Mononuclear cell (primary cell): ENCODE data around the gene BACE2. TPM values are rescaled to one million over a fixed set of nuclear protein-coding genes. Genes with fewer than 3 reads are reported as not detected.
"Not testable (repeated sequence)": the region's sequence is repeated elsewhere in the genome, so short reads cannot be mapped to it uniquely, and the experiment has no call there.

ENCODE experiments used
- H3K27me3 ChIP-seq: 2 replicates; pipeline ENCODE4 v1.6.0; 2011; ENCODE audit warnings: low read length, control low read depth; ENCODE audit not compliant: insufficient read depth
- H3K4me1 ChIP-seq: 2 replicates; pipeline ENCODE4 v1.5.1; 2011; ENCODE audit warnings: mild to moderate bottlenecking, low read length, control low read depth; ENCODE audit not compliant: insufficient read depth
- H3K4me3 ChIP-seq: 2 replicates; pipeline ENCODE4 v1.5.1; 2011; ENCODE audit warnings: mild to moderate bottlenecking, low read length, moderate library complexity
- H3K9me3 ChIP-seq: 2 replicates; pipeline ENCODE4 v1.5.1; 2011; ENCODE audit warnings: low read depth, mild to moderate bottlenecking, control low read depth, low read length
- total RNA-seq: library from RNA; depleted of rRNA; stranded (reverse); fragments of >200 nt; gene quantifications from one replicate; pipeline ENCODE4 v1.2.3, GENCODE V29; 2012

The BACE2 gene
- total RNA-seq, 1 donor, result 2.3 TPM

GRCh38 chr21:41229509-41230248, 61.7 kb downstream of the BACE2 start:
- peaks cover 15% of the 10 kb centered on the region for H3K4me1 ChIP-seq
- H3K4me3 ChIP-seq, result peak overlapping the region; percentile 16

GRCh38 chr21:41230497-41230896, 62.5 kb downstream of the BACE2 start:
- Histone ChIP-seq H3K9me3 (no peaks in the 10 kb centered on the region), H3K4me1 (peaks cover 15% of the 10 kb centered on the region), H3K27me3 (no peaks in the 10 kb centered on the region), H3K4me3 (peak overlapping the region; percentile 16)

More at GRCh38 chr21:41229509-41230248, 61.7 kb downstream of the BACE2 start:
- no peaks in the 10 kb centered on the region for H3K27me3 ChIP-seq
- H3K9me3 ChIP-seq, result no peaks in the 10 kb centered on the region

GRCh38 chr21:41231060-41231459, 63.1 kb downstream of the BACE2 start:
- Histone ChIP-seq H3K4me3 (no peak overlapping the region), H3K4me1 (peaks cover 15% of the 10 kb centered on the region), H3K27me3 (no peaks in the 10 kb centered on the region), H3K9me3 (no peaks in the 10 kb centered on the region)

- H3K27me3 ChIP-seq, result no peaks in the 10 kb centered on the region
- H3K4me1 ChIP-seq, result peaks cover 15% of the 10 kb centered on the region
- H3K4me3 ChIP-seq, result no peak overlapping the region
- no peaks in the 10 kb centered on the region for H3K9me3 ChIP-seq
These were observed 64.1 kb downstream of the BACE2 start for GRCh38 chr21:41232013-41232412.

GRCh38 chr21:41233916-41234315, 66.0 kb downstream of the BACE2 start:
- no peak overlapping the region for H3K4me3 ChIP-seq
- no peaks in the 10 kb centered on the region for H3K9me3 ChIP-seq
- H3K4me1 ChIP-seq, result peaks cover 6% of the 10 kb centered on the region

GRCh38 chr21:41234569-41234968, 66.6 kb downstream of the BACE2 start:
- Histone ChIP-seq H3K4me1 (no peaks in the 10 kb centered on the region), H3K27me3 (no peaks in the 10 kb centered on the region), H3K9me3 (no peaks in the 10 kb centered on the region), H3K4me3 (no peak overlapping the region)

More at GRCh38 chr21:41233916-41234315, 66.0 kb downstream of the BACE2 start:
- H3K27me3 ChIP-seq, result no peaks in the 10 kb centered on the region

GRCh38 chr21:41235201-41235600, 67.2 kb downstream of the BACE2 start:
- H3K9me3 ChIP-seq, result no peaks in the 10 kb centered on the region
- no peaks in the 10 kb centered on the region for H3K27me3 ChIP-seq
- no peaks in the 10 kb centered on the region for H3K4me1 ChIP-seq
- no peak overlapping the region for H3K4me3 ChIP-seq

- H3K27me3 ChIP-seq, result no peaks in the 10 kb centered on the region
- H3K4me3 ChIP-seq, result no peak overlapping the region
- no peaks in the 10 kb centered on the region for H3K4me1 ChIP-seq
- no peaks in the 10 kb centered on the region for H3K9me3 ChIP-seq
These were observed 68.5 kb downstream of the BACE2 start for GRCh38 chr21:41236352-41236973.

GRCh38 chr21:41238081-41238796, 70.3 kb downstream of the BACE2 start:
- H3K4me3 ChIP-seq, H3K27me3 ChIP-seq, H3K4me1 ChIP-seq, H3K9me3 ChIP-seq: not testable (repeated sequence)

- no peaks in the 10 kb centered on the region for H3K4me1 ChIP-seq
These were observed 72.1 kb downstream of the BACE2 start for GRCh38 chr21:41240040-41240439.

GRCh38 chr21:41241341-41241740, 73.4 kb downstream of the BACE2 start:
- Histone ChIP-seq H3K4me3 (no peak overlapping the region), H3K27me3 (no peaks in the 10 kb centered on the region), H3K9me3 (no peaks in the 10 kb centered on the region), H3K4me1 (no peaks in the 10 kb centered on the region)

More at GRCh38 chr21:41240040-41240439, 72.1 kb downstream of the BACE2 start:
- H3K27me3 ChIP-seq, result no peaks in the 10 kb centered on the region
- H3K9me3 ChIP-seq, result no peaks in the 10 kb centered on the region
- H3K4me3 ChIP-seq, result no peak overlapping the region

- Histone ChIP-seq H3K27me3 (no peaks in the 10 kb centered on the region), H3K9me3 (no peaks in the 10 kb centered on the region), H3K4me1 (no peaks in the 10 kb centered on the region), H3K4me3 (no peak overlapping the region)
These were observed 74.4 kb downstream of the BACE2 start for GRCh38 chr21:41242238-41242829.

GRCh38 chr21:41243107-41243506, 75.1 kb downstream of the BACE2 start:
- no peaks in the 10 kb centered on the region for H3K4me1 ChIP-seq
- H3K27me3 ChIP-seq, result no peaks in the 10 kb centered on the region
- H3K9me3 ChIP-seq, result no peaks in the 10 kb centered on the region

GRCh38 chr21:41244266-41244880, 76.4 kb downstream of the BACE2 start:
- not testable (repeated sequence) for H3K4me3 ChIP-seq, H3K27me3 ChIP-seq, H3K9me3 ChIP-seq, H3K4me1 ChIP-seq

More at GRCh38 chr21:41243107-41243506, 75.1 kb downstream of the BACE2 start:
- H3K4me3 ChIP-seq, result no peak overlapping the region
